Activated T-cell treated with anti-CD3 and anti-CD28 coated beads, Interleukin-2, amount 50 U/mL, for 48 hours (primary cell): Measurements from ENCODE around the gene EIF3K.
A peak's percentile ranks its signal among the peaks of the same experiment; 100 is the strongest.

Experiments
- DNase-seq, 2 experiments: peaks; one replicate each; pipeline ENCODE4 v3.0.0-alpha.2; 2020

Gene EIF3K

DNA sequence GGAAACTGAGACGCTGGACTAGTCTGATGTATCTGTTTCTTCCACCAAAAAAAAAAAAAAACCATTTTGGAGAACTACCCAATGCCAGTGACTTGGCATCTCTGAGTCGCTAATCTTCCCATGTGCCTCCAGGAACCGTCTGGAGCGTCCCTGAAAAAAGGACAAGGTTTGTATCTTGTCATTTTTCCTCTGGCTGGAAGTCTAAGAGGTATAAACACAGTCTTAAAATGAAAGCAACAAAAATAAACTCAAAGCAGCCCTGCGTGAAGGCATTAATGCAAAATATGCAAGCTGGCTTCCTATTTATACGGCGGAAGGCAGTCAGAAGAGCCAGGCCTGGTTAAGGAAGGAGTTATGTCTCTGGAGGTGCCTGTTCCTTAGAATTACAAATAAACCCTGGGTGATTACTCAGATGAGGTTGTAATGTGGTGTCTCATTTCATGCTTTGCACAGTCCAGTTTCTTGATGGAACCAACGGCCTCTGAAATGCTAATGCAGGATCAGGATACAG is 48.7 kb downstream of the EIF3K start:
- DNase-seq, result no peak

DNA sequence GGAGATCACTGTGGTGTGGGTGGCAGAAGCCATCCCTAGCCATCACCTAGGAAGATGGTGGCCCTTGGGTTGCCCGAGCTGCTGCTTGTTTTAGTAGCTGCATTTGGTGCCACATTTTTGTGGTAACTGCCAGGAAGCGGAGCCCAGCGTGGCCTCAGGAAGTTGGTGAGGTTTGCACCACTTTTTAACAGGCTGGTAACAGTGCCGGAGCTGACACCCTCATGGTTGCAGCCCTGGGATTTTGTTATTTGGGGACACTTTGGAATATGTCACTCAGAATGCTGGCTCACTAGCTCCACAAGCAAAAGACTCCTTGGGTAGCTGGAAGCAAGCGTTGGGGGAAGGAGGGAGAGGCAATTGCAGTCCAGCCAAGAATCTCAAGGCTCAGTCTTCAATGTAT is 50.6 kb downstream of the EIF3K start:
- no peak for DNase-seq

GRCh38 chr19:38670921-38671398 is 52.0 kb downstream of the EIF3K start:
- no peak for DNase-seq

DNA sequence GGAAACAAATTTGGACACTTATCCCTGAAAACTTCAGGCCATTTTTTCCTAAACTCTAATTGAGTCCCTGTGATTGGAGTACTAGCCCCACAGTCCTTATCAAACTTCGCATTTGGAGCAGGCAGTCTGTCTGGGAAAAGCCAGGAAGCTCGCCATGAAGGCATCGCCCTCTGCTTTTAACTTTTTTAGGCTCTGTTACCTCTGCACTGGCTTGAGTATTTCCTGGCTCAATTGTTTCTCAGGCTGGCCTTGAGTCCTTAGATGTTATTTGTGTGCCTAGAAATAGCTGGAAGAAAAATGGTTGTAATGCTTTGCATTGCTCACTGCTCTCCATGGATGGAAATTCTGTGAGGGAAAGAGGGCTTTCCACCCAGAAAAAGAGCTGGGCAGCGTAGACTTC is 52.7 kb downstream of the EIF3K start:
- DNase-seq, result no peak

DNA sequence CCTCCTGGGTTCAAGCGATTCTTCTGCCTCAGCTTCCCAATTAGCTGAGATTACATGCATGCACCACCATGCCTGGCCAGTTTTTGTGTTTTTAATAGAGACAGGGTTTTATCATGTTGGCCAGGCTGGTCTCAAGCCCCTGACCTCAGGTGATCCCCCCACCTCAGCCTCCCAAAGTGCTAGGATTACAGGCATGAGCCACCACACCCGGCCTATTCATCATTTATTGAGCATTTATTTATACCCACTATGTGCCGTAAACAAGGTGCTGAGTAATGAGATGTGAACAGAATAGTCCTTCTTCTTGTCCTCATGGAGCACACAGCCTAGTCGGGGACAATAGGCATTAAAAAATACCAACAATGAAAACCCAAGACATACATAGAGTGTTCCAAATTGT is 54.0 kb downstream of the EIF3K start:
- DNase-seq, result no peak

- DNase-seq, result no peak
These were observed 55.6 kb downstream of the EIF3K start for GRCh38 chr19:38674388-38675171.

GRCh38 chr19:38675611-38676010 is 56.6 kb downstream of the EIF3K start:
- peak in 1 of 2 experiments; percentile 26 for DNase-seq

- no peak for DNase-seq
These were observed 57.3 kb downstream of the EIF3K start for GRCh38 chr19:38676023-38676877.

DNA sequence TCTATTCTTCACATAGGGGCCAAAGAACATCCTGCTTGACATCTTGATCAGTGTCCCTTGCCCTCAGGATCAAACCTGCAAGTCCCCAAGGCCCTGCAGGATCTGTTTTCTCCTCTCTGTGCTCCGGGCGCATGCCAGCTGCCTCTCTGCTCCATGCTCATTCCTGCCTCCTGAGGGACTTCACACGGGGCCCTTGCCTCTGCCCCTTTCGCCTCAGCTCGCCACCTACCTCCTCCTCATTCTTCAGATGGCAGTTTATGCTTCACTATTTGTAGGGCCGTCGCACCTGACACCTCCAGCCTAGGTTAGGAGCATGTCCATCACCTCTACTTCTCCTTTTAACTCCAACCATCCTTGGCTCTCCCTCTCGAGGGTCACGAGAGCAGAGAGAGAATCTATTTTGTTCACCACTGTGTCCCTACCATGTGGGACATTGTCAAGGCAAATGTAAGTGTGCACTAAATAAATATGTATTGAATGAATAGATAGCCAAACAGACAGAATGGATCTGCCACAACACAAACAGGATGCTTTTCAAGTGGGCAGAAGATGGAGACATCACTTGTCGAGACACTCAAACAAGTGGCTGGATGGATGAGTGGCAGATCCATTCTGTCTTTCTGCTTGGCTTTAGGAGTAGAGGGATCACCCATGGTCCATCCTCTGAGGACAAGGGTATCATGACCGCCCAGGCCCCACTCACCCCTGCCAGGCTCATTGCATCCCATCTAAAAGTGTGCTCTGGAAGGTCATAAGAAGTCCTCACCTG is 58.1 kb downstream of the EIF3K start:
- DNase-seq, result no peak

DNA sequence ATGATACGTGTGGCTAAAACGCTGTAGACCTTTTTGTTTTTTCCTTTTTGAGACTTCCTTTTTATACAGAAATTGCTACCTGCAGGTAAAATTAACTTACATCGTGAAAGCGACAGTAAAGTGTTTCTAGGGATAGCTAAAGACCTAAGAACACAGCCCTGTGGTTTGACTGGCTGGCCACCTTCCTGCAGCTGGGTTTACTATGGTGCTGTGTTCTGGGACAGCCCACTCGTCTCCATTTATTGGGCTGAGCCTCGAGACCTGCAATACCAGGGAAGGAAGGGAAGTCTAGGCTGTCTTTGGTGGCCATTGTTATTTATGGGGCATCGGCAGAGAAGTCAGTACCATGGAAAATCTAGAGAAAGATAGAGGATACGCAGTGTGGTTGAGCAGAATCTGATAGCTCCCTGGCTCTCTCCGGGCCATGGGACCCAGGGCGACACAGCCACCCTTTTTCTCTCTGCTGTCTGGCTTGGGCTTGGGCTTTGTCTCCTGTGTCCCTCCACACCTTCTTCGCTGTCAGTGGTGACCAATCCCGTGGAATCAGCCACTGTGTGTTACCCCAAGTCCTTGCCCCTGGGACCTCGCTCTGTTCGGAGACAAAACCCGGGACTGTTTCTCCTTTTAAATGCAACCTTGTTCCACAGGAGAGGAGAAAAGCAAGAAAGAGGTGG is 59.4 kb downstream of the EIF3K start:
- DNase-seq, result no peak

- no peak for DNase-seq
These were observed 60.0 kb downstream of the EIF3K start for GRCh38 chr19:38678891-38679494.

DNA sequence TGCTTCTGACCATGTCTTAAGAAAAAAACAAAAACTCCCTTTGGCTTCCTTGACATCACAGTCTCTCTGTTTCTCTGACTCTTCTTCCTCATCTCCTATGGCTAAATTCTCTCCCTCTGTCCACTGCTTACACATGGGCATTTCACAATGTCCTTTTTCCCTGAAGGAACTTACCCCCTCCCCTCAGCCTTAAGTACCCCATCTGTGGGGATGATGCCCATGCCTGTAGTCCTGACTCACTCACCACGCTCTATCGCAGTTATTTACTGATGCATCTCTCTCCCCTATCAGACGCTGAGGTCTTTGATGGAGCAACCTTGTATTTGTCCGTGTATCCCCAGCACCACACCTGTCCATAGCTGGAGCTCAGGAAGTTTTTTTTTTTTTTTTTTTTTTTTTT is 60.9 kb downstream of the EIF3K start:
- no peak for DNase-seq

DNA sequence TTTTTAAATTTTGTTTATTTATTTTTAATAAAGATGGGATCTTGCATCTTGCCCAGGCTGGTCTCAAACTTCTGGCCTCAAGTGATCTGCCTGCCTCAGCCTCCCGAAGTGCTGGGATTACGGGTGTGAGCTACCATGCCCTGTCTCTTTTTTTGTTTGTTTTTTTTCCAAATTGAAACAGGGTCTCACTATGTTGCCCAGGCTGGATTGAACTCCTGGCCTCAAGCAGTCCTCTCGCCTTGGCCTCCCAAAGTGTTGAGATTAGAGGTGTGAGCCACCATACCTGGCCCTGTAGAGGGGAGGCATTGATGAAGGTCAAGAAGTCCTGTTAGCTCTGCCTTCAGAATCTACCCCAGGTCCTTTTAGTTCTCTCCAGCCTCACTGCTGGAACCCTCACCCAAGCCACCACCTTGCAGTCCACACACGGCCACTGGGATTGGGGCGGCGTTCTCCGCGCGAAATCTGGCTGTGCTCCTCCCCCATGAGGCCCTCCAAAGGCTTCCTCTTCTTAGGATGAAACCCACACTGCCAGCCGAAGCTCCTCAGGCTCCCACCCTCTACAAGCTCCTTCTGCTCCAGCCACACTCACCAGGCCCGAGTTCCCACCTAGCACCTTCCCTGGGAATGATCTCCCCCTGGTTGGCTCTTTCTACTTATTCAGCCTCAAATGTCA is 63.3 kb downstream of the EIF3K start:
- DNase-seq, result no peak

DNA sequence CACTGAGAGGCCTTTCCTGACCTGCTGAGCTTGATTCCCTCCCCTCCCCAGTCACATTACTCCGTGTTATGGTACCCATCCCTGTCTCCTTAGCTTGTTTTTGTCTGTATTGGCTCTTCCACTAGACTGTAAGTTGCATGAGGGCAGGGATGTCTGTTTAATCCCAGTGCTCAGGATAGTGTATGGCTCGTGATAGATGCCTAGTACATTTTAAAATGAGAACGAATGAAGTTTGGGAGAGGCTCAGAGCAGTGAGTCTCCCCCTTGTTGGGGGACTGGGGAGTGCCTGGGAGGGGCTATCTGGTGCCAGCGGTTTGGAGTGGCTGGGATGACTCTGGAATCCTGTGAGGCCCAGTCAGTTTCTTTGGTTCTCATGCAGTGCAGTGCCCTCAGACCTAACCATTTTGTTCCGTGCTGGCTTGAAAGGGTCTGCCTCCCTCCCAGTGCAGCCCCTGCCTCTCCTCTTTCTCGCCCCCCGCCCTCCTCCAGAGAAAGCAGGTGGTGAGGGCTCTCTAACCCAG is 63.9 kb downstream of the EIF3K start:
- DNase-seq, result no peak

GRCh38 chr19:38683393-38684077 is 64.5 kb downstream of the EIF3K start:
- peak; percentile 57 to 66 for DNase-seq

- DNase-seq, result peak; percentile 45 to 54
These were observed 65.3 kb downstream of the EIF3K start for GRCh38 chr19:38684078-38684861.

DNA sequence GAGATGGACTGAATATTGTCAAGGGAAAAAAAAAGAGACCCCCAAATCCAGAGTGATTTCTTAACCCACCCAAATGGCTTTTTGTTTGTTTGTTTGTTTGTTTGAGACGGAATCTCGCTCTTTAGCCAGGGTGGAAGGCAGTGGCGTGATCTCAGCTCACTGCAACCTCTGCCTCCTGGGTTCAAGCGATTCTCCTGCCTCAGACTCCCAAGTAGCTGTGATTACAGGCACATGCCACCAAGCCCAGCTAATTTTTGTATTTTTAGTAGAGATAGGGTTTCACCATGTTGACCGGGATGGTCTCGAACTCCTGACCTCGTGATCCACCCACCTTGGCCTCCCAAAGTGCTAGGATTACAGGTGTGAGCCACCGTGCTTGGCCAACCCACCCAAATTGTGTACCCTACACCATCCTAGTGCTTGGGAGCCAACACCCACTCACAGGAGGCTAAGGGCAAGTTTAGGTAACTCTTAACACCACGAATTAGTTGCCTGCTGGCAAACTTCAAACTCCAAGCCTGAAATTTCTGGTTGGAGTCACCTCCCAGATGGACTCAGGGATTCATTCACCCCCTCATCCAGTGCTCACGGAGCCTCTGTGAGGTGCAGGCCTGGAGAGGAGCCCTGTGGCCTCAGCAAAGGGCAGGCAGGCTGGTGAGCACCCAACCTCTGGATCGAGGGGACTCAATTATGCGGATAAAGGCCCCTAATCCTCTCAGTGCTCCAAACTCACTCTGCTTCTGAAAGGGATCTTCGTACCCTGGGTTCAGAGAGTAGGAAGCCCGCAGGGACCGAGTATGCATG is 66.1 kb downstream of the EIF3K start:
- no peak for DNase-seq

GRCh38 chr19:38685666-38686529 is 66.9 kb downstream of the EIF3K start:
- DNase-seq, result peak; percentile 26 to 27
